ENCODE data around the gene IFNG-AS1.

DNA sequence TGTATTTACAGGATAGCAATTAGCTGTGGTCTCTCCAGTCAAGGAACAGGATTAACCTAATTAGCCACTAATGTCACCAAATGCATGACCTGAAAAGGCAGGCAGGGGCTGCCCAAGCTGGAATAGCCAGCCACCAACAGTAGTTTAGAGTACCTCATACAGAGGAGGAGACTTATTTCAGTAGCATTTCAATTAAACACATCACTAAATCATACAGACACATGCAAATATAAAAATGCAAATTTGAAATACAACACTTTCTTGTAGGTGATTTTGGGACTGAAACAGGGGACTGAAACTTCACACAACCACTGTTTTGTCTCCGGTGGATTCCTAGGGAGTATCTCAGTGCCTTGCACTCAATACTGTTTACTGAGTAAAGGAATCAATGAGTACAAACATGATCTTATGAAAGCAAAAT, 636 bp upstream of the IFNG-AS1 start:
- TF ChIP-seq, protein P1, sequence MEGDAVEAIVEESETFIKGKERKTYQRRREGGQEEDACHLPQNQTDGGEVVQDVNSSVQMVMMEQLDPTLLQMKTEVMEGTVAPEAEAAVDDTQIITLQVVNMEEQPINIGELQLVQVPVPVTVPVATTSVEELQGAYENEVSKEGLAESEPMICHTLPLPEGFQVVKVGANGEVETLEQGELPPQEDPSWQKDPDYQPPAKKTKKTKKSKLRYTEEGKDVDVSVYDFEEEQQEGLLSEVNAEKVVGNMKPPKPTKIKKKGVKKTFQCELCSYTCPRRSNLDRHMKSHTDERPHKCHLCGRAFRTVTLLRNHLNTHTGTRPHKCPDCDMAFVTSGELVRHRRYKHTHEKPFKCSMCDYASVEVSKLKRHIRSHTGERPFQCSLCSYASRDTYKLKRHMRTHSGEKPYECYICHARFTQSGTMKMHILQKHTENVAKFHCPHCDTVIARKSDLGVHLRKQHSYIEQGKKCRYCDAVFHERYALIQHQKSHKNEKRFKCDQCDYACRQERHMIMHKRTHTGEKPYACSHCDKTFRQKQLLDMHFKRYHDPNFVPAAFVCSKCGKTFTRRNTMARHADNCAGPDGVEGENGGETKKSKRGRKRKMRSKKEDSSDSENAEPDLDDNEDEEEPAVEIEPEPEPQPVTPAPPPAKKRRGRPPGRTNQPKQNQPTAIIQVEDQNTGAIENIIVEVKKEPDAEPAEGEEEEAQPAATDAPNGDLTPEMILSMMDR (IDR thresholded peaks at IDR 0.05) = no peak
- TF ChIP-seq POLR2A (IDR thresholded peaks at IDR 0.05) (no peak), EP300 (IDR thresholded peaks at IDR 0.05) (no peak)
